OCI-LY1 (cell line): Measurements from ENCODE around the gene TNNC1.

Experiments used
- H2AFZ ChIP-seq: fragments of 200-600 bp; sonication (generic), shearing (Covaris generic); 2 replicates; pipeline ENCODE4 v1.6.0; 2014; ENCODE audit warnings: antibody characterized with exemption, mild to moderate bottlenecking, low read length
- H3F3A ChIP-seq: fragments of 200-600 bp; sonication (generic), shearing (Covaris generic); 2 replicates; pipeline ENCODE4 v1.6.0; 2014; ENCODE audit warnings: mild to moderate bottlenecking, antibody characterized with exemption, low read length, moderate library complexity; ENCODE audit not compliant: insufficient read depth
- H3K27ac ChIP-seq: fragments of 200-600 bp; sonication (generic); 2 replicates; pipeline ENCODE4 v1.5.1; 2014; ENCODE audit warnings: low read length, mixed run types, mild to moderate bottlenecking, low read depth; ENCODE audit not compliant: poor library complexity, severe bottlenecking
- H3K27me3 ChIP-seq: fragments of 200-600 bp; sonication (generic); 2 replicates; pipeline ENCODE4 v1.6.0; 2014; ENCODE audit warnings: antibody characterized with exemption, mild to moderate bottlenecking, low read length, moderate library complexity; ENCODE audit not compliant: insufficient read depth
- H3K36me3 ChIP-seq: fragments of 200-600 bp; sonication (generic); 2 replicates; pipeline ENCODE4 v1.6.1; 2014; ENCODE audit warnings: mild to moderate bottlenecking, antibody characterized with exemption, low read length, moderate library complexity, mixed read lengths; ENCODE audit not compliant: insufficient read depth
- H3K4me1 ChIP-seq: fragments of 200-600 bp; sonication (generic); 2 replicates; pipeline ENCODE4 v1.5.1; 2014; ENCODE audit warnings: mild to moderate bottlenecking, low read length, moderate library complexity; ENCODE audit not compliant: insufficient read depth, severe bottlenecking
- H3K4me2 ChIP-seq: fragments of 200-600 bp; sonication (generic), shearing (Covaris generic); 2 replicates; pipeline ENCODE4 v1.6.1; 2014; ENCODE audit warnings: low read length
- H3K4me3 ChIP-seq: fragments of 200-600 bp; sonication (generic); 2 replicates; pipeline ENCODE4 v1.5.1; 2014; ENCODE audit warnings: low read length, low read depth, mild to moderate bottlenecking, mixed read lengths; ENCODE audit not compliant: poor library complexity, severe bottlenecking
- H3K79me2 ChIP-seq: fragments of 200-600 bp; shearing (Covaris generic); 2 replicates; pipeline ENCODE4 v1.6.1; 2016; ENCODE audit warnings: mixed run types, low read length, mixed read lengths; ENCODE audit not compliant: insufficient read depth
- H3K9ac ChIP-seq: fragments of 200-600 bp; sonication (generic), shearing (Covaris generic); 2 replicates; pipeline ENCODE4 v1.6.1; 2014; ENCODE audit warnings: mild to moderate bottlenecking, low read length, mixed read lengths
- H3K9me2 ChIP-seq: fragments of 200-600 bp; sonication (generic), shearing (Covaris generic); 2 replicates; pipeline ENCODE4 v1.6.1; 2014; ENCODE audit warnings: low read depth, mild to moderate bottlenecking, low read length, mixed read lengths
- H3K9me3 ChIP-seq: fragments of 200-600 bp; shearing (Covaris generic); 2 replicates; pipeline ENCODE4 v1.6.1; 2014; ENCODE audit warnings: low read length, mixed read lengths
- H4K20me1 ChIP-seq: fragments of 200-600 bp; sonication (generic), shearing (Covaris generic); 2 replicates; pipeline ENCODE4 v1.6.0; 2016; ENCODE audit warnings: mild to moderate bottlenecking, low read length; ENCODE audit not compliant: insufficient read depth
- CTCF ChIP-seq: fragments of 200-600 bp; sonication (generic), shearing (Covaris generic); IDR thresholded peaks from 2 replicates; pipeline ENCODE4 v1.5.1; 2017; ENCODE audit warnings: mild to moderate bottlenecking, antibody characterized with exemption, low read length, moderate library complexity, mixed read lengths
- EZH2 ChIP-seq: fragments of 200-600 bp; sonication (generic), shearing (Covaris generic); IDR thresholded peaks from 2 replicates; pipeline ENCODE4 v1.8.0; 2017; ENCODE audit warnings: borderline replicate concordance, mixed run types, mild to moderate bottlenecking, antibody characterized with exemption, low read length, moderate library complexity, mixed read lengths

The TNNC1 gene

GRCh38 chr3:52501046-52501445 lies 47.2 kb upstream of the TNNC1 start:
- H3K27ac ChIP-seq, result no peak overlapping the region
- H3F3A ChIP-seq, result no peaks in the 10 kb centered on the region
- H3K4me1 ChIP-seq, result no peaks in the 10 kb centered on the region
- H3K36me3 ChIP-seq, result no peaks in the 10 kb centered on the region
- no peaks in the 10 kb centered on the region for H3K79me2 ChIP-seq
- H3K9ac ChIP-seq, result no peak overlapping the region
- no peak overlapping the region for H3K4me3 ChIP-seq
- H2AFZ ChIP-seq, result no peak overlapping the region
- TF ChIP-seq EZH2 (no peak), CTCF (no peak)
- H4K20me1 ChIP-seq, result no peaks in the 10 kb centered on the region
- H3K9me3 ChIP-seq, result no peaks in the 10 kb centered on the region
- no peaks in the 10 kb centered on the region; the same call in none of the 2 replicates for H3K27me3 ChIP-seq
- no peak overlapping the region for H3K4me2 ChIP-seq
- no peaks in the 10 kb centered on the region for H3K9me2 ChIP-seq

GRCh38 chr3:52498137-52499054 lies 44.6 kb upstream of the TNNC1 start:
- Histone ChIP-seq H3K9me2 (no peaks in the 10 kb centered on the region), H3F3A (no peaks in the 10 kb centered on the region), H3K4me3 (no peak overlapping the region), H3K36me3 (no peaks in the 10 kb centered on the region), H4K20me1 (no peaks in the 10 kb centered on the region), H3K9ac (no peak overlapping the region), H2AFZ (no peak overlapping the region), H3K9me3 (no peaks in the 10 kb centered on the region), H3K4me1 (no peaks in the 10 kb centered on the region), H3K79me2 (no peaks in the 10 kb centered on the region), H3K4me2 (no peak overlapping the region), H3K27ac (no peak overlapping the region), H3K27me3 (no peaks in the 10 kb centered on the region; the same call in 1 of the 2 replicates)
- TF ChIP-seq CTCF (no peak), EZH2 (no peak)

GRCh38 chr3:52495777-52496602 lies 42.1 kb upstream of the TNNC1 start:
- H3K9me2 ChIP-seq, result no peaks in the 10 kb centered on the region
- no peaks in the 10 kb centered on the region for H3K4me1 ChIP-seq
- no peaks in the 10 kb centered on the region for H3K79me2 ChIP-seq
- H3K9ac ChIP-seq, result no peak overlapping the region
- H3K27me3 ChIP-seq, result no peaks in the 10 kb centered on the region; the same call in 1 of the 2 replicates
- H3K4me2 ChIP-seq, result no peak overlapping the region
- no peaks in the 10 kb centered on the region for H4K20me1 ChIP-seq
- TF ChIP-seq CTCF (no peak), EZH2 (no peak)
- H3K4me3 ChIP-seq, result no peak overlapping the region
- H3K27ac ChIP-seq, result no peak overlapping the region
- no peaks in the 10 kb centered on the region for H3F3A ChIP-seq
- no peaks in the 10 kb centered on the region for H3K9me3 ChIP-seq
- no peak overlapping the region for H2AFZ ChIP-seq
- H3K36me3 ChIP-seq, result peaks cover 23% of the 10 kb centered on the region; the same call in 1 of the 2 replicates
